ENCODE data around the gene IKZF4. TPM values are rescaled to one million over a fixed set of nuclear protein-coding genes. Genes with fewer than 3 reads are reported as not detected.

The IKZF4 gene
- total and polyA plus RNA-seq, 2 experiments from 2014 or later, result 4.6 to 9.0 TPM

GRCh38 chr12:56071648-56072047 lies 50.8 kb downstream of the IKZF4 start:
- no peaks in the 10 kb centered on the region for H3K4me1 ChIP-seq (ENCODE audit: insufficient read depth)
- peaks cover under 1% of the 10 kb centered on the region; the same call in 1 of the 3 replicates for H3K9me3 Mint-ChIP-seq
- DNase-seq (ENCODE audit: low spot score), result no peak
- no peak overlapping the region for H3K27ac ChIP-seq (ENCODE audit: low read depth)
- no peak overlapping the region for H3K4me2 ChIP-seq
- H3K36me3 Mint-ChIP-seq (ENCODE audit: low read depth), result 0 out of 3 replicates have a peak, but pooled peaks cover under 1% of the 10 kb centered on the region
- H3K27ac Mint-ChIP-seq, result no peak overlapping the region
- no peaks in the 10 kb centered on the region for H3K79me2 ChIP-seq (replicated peaks; ENCODE audit: insufficient read depth)
- H4K20me1 ChIP-seq (replicated peaks; ENCODE audit: insufficient read depth), result no peaks in the 10 kb centered on the region
- no peaks in the 10 kb centered on the region for H3K36me3 ChIP-seq (ENCODE audit: insufficient read depth)
- no peak overlapping the region for H2AFZ ChIP-seq
- 0 out of 2 replicates have a peak, but pooled peaks cover 6% of the 10 kb centered on the region for H3F3A ChIP-seq (replicated peaks; ENCODE audit: low read depth)
- TF ChIP-seq ZNF331 (CRISPR knock-in tag; IDR thresholded peaks at IDR 0.05; ENCODE audit: low read depth) (no peak), JUNB (IDR thresholded peaks at IDR 0.05; ENCODE audit: unreplicated experiment) (no peak), CTCF (conservative IDR thresholded peaks at IDR 0.05; ENCODE audit: low read depth in 2 of 2) (no peak), EZH2 (IDR thresholded peaks at IDR 0.05; ENCODE audit: low read depth, unreplicated experiment) (no peak), POLR2AphosphoS5 (IDR thresholded peaks at IDR 0.05; ENCODE audit: low read depth) (no peak), ETS1 (IDR thresholded peaks at IDR 0.05) (no peak), ZNF462 (CRISPR knock-in tag; IDR thresholded peaks at IDR 0.05) (no peak), ZNF114 (CRISPR knock-in tag; IDR thresholded peaks at IDR 0.05) (no peak), EZH2phosphoT487 (IDR thresholded peaks at IDR 0.05; ENCODE audit: unreplicated experiment) (no peak)
- H3K4me3 ChIP-seq, result no peak overlapping the region
- no peak overlapping the region for H3K4me3 Mint-ChIP-seq
- peaks cover 9% of the 10 kb centered on the region for H3K27me3 Mint-ChIP-seq (ENCODE audit: insufficient read depth, low read depth, poor library complexity)
- H3K4me1 Mint-ChIP-seq, result no peaks in the 10 kb centered on the region
- no peak for ATAC-seq
- no peaks in the 10 kb centered on the region for H3K27me3 ChIP-seq (ENCODE audit: insufficient read depth)
- no peaks in the 10 kb centered on the region for H3K9me2 ChIP-seq (ENCODE audit: insufficient read depth)
